ENCODE measurements around the gene SERPINB2. TPM values are rescaled to one million over a fixed set of nuclear protein-coding genes. Genes with fewer than 3 reads are reported as not detected.
"Not testable (repeated sequence)": the region's sequence is repeated elsewhere in the genome, so short reads cannot be mapped to it uniquely, and the experiment has no call there.

Gene SERPINB2
- total RNA-seq, 4 donors from 2014 or later, result 35.0 to 190 (median 114) TPM

DNA sequence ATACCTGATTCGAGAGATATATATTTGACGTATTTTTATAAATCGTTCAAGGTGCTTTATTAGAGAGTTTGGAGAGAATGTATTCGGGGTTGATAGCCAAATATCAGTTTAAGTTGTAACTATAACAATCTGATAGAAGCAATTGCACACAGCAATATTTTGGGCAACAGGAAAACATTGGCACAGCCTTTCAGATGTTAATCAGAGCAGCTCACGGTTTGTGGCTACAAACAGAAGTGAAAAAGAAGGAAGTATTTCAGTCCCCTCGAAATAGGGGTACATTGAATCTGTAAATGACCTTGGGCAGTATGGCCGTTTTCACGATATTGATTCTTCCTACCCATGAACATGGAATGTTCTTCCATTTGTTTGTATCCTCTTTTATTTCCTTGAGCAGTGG lies 40.8 kb downstream of the SERPINB2 start:
- no peaks in the 10 kb centered on the region for H3K9me3 ChIP-seq
- 76% methylated on average over 8 of the region's 8 CpGs for WGBS
- TF ChIP-seq POLR2AphosphoS5 (IDR thresholded peaks at IDR 0.05), result no peak
- TF ChIP-seq EP300 (IDR thresholded peaks at IDR 0.05), result no peak
- TF ChIP-seq, protein P1, sequence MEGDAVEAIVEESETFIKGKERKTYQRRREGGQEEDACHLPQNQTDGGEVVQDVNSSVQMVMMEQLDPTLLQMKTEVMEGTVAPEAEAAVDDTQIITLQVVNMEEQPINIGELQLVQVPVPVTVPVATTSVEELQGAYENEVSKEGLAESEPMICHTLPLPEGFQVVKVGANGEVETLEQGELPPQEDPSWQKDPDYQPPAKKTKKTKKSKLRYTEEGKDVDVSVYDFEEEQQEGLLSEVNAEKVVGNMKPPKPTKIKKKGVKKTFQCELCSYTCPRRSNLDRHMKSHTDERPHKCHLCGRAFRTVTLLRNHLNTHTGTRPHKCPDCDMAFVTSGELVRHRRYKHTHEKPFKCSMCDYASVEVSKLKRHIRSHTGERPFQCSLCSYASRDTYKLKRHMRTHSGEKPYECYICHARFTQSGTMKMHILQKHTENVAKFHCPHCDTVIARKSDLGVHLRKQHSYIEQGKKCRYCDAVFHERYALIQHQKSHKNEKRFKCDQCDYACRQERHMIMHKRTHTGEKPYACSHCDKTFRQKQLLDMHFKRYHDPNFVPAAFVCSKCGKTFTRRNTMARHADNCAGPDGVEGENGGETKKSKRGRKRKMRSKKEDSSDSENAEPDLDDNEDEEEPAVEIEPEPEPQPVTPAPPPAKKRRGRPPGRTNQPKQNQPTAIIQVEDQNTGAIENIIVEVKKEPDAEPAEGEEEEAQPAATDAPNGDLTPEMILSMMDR (IDR thresholded peaks at IDR 0.05), result no peak
- TF ChIP-seq POLR2A (IDR thresholded peaks at IDR 0.05), result no peak

DNA sequence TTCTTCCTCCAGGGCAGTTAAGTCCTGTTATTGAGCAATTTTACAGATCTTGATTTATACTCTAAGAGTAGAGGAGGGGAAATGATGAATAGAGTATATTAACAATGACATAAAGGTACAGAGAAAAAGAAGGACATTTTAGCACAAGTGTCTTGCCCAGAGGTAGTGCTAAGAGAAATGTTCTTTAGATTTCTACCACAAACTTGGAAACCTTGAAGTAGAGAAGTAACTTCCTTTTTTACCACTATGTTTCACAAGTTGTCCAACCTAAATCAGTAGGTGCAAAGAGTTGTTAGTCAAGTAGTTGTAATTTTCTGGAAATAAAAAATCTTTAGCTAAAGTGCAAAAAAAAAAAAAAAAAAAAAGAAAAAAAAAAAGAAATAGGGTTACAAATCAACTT lies 41.9 kb downstream of the SERPINB2 start:
- not testable (repeated sequence) for H3K27me3 ChIP-seq, H3K4me1 ChIP-seq

More for the DNA sequence above, 40.8 kb downstream of the SERPINB2 start:
- H3K4me1 ChIP-seq, result no peaks in the 10 kb centered on the region
- no peak overlapping the region for H3K27ac ChIP-seq
- DNase-seq (ENCODE audit: low spot score in 2 of 2), result no peak
- H3K36me3 ChIP-seq, result no peaks in the 10 kb centered on the region
- no peak overlapping the region for H3K4me3 ChIP-seq
- no peaks in the 10 kb centered on the region for H3K27me3 ChIP-seq

DNA sequence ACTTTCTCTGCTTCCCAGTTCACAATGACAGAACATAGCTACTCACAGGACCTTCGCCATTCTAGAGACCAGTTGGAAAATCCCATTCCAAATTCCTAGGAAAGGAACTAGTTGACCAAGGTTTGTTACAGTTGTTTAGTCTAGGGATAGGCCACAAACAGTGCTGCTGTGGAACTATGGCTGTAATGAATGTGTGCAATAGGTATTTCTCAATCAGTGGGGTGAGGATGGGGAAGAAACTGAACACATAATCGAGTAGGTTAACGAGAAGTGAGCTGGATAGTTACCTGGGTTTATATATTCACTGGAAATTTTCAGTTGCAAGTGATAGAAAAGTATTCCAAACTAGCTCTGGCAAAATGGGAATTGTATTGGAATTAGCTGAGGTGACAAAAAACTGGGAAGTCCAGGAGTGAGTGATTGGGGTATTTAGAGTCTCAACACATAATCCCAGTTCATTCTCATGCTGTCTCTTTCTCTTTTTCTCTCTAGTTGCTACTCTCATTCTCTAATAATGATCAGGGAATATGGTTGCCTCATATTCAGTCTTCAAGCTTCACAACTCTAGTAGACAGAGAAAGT lies 43.4 kb downstream of the SERPINB2 start:
- no peak for DNase-seq (ENCODE audit: low spot score in 2 of 2)
- H3K9me3 ChIP-seq, result no peaks in the 10 kb centered on the region
- no peaks in the 10 kb centered on the region for H3K27me3 ChIP-seq
- 81% methylated on average over 3 of the region's 3 CpGs for WGBS
- no peak overlapping the region for H3K27ac ChIP-seq
- no peak overlapping the region for H3K4me3 ChIP-seq
- TF ChIP-seq POLR2AphosphoS5 (IDR thresholded peaks at IDR 0.05) (no peak), EP300 (IDR thresholded peaks at IDR 0.05) (no peak), POLR2A (IDR thresholded peaks at IDR 0.05) (no peak)
- TF ChIP-seq, protein P1 (IDR thresholded peaks at IDR 0.05), result no peak
- no peaks in the 10 kb centered on the region for H3K36me3 ChIP-seq
- peaks cover 2% of the 10 kb centered on the region for H3K4me1 ChIP-seq

More for the DNA sequence above, 41.9 kb downstream of the SERPINB2 start:
- H3K27ac ChIP-seq; DNase-seq (ENCODE audit: low spot score in 2 of 2); H3K4me3 ChIP-seq; H3K9me3 ChIP-seq; H3K36me3 ChIP-seq: not testable (repeated sequence)

DNA sequence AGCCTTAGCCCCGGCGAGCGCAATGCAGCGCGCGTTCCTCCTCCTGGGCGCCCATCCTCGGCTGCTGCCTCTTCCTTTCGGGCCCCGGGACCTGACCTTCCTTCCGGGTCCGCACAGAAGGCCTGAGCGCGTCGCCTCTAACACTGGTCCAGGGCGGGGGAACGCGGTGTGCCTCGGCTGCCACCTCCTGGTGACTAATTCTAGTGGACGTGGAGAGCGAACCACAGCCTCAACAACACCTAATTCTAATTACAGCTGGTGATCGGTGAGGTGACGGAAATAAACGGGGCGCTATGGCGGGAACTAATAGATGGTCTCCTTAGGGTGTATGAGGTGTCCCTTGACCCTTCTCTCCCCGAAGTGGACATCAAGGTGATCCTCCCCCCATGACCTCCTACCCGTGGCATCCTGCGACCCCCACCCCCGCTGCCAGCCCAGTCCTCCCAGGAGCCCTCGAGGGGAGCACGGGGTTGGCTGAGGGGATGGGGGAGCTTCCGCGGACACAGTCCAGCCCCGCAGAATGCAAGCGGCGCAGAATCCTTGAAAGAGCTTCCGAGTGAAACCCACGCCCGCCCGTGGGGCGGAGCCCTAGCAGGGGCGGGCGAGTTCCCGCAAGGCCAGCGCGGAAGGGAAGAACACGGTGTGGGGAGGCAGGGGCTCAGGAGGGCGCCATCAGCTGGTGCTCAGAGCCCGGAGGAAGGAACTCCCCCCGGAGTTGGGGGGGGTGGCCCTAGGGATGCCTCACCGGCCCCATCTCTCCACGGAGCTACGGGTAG lies 48.8 kb downstream of the SERPINB2 start:
- WGBS, result under 1% methylated on average over 27 of the region's 54 CpGs
- peak; percentile 89 to 90 for DNase-seq (ENCODE audit: low spot score in 2 of 2)
- H3K36me3 ChIP-seq, result no peaks in the 10 kb centered on the region
- H3K4me3 ChIP-seq, result peak overlapping the region; percentile 64
- H3K27me3 ChIP-seq, result peaks cover 8% of the 10 kb centered on the region
- no peaks in the 10 kb centered on the region for H3K9me3 ChIP-seq
- peaks cover 14% of the 10 kb centered on the region for H3K4me1 ChIP-seq
- no peak overlapping the region for H3K27ac ChIP-seq
- no peak for TF ChIP-seq EP300 (IDR thresholded peaks at IDR 0.05)
- no peak for TF ChIP-seq POLR2A (IDR thresholded peaks at IDR 0.05)
- no peak for TF ChIP-seq POLR2AphosphoS5 (IDR thresholded peaks at IDR 0.05)
- TF ChIP-seq, protein P1 (IDR thresholded peaks at IDR 0.05), result peak; percentile 43 to 73

DNA sequence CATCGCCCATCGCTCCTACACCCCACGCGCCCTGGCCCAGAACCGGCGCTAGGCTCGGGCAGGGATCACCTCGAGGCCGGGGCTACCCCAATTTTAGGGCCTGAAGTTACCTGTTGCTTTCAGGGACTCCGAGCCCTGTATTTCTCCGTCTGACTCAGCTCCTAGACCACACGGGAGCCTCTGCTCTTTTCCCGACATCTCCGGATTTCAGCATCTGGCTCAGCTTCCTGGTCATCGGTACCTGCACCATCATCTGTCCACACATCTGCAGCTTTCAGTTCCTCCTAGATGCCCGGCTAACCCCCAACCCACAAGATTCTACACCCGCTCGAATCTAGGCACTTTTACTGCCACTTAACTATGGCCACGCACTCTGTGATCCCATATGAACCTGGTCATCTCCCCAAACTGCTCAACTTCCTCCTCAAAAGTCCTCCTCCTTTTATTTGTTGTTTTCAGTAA lies 49.5 kb downstream of the SERPINB2 start:
- Histone ChIP-seq H3K4me3 (peak overlapping the region; percentile 64), H3K9me3 (no peaks in the 10 kb centered on the region), H3K4me1 (peaks cover 14% of the 10 kb centered on the region), H3K27me3 (peaks cover 8% of the 10 kb centered on the region), H3K36me3 (no peaks in the 10 kb centered on the region), H3K27ac (no peak overlapping the region)
- TF ChIP-seq POLR2A (IDR thresholded peaks at IDR 0.05) (no peak), POLR2AphosphoS5 (IDR thresholded peaks at IDR 0.05) (no peak), EP300 (IDR thresholded peaks at IDR 0.05) (no peak)
- TF ChIP-seq, protein P1 (IDR thresholded peaks at IDR 0.05), result no peak
- WGBS, result 49% methylated on average over 15 of the region's 19 CpGs
- DNase-seq (ENCODE audit: low spot score in 2 of 2), result no peak

Measured in suprapubic skin (tissue), 4 donors.